HCEC 1CT (cell line): ENCODE measurements around the gene DYNC1H1.

Experiments used
- DNase-seq: peaks from one replicate; pipeline ENCODE4 v3.0.0-alpha.2; 2017

Gene DYNC1H1

DNA sequence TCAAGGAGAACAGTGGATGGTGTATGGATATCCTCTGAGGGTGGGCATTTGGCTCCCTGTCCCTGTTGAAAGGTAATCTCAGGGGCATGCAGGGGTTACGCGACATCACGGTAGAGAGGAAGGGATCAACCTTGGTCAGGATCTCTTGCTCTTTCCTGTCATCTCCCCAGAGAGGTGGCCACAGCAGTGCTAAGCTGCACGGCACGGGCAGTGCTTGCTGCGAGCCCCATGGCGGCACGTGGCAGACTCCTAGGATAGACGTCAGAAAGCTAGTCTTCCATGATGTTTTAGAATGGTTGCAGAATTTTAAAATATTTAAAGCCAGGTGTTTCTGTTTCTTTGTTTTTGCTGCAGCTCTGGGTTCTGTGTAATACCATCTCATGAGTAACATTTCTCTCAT, 41.0 kb downstream of the DYNC1H1 start:
- no peak for DNase-seq

DNA sequence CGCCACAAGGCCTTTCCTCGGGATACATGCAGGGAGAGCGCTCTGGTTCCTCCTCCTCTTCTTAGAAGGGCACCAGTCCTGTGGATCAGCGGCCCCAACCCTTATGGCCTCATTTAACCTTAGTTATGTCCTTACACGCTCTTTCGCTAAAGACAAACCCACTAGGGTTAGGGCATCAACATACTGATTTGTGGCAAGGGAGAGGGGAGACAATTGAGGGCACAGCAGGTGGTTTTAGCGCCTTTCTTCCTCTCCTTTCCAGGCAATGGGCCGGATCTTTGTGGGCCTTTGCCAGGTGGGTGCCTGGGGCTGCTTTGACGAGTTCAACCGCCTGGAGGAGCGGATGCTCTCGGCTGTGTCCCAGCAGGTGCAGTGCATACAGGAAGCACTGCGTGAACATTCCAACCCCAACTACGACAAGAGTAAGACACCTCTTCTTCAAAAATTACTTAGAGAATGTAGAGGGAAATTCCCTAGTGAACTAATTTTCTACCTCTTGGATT, 43.6 kb downstream of the DYNC1H1 start:
- no peak for DNase-seq

DNA sequence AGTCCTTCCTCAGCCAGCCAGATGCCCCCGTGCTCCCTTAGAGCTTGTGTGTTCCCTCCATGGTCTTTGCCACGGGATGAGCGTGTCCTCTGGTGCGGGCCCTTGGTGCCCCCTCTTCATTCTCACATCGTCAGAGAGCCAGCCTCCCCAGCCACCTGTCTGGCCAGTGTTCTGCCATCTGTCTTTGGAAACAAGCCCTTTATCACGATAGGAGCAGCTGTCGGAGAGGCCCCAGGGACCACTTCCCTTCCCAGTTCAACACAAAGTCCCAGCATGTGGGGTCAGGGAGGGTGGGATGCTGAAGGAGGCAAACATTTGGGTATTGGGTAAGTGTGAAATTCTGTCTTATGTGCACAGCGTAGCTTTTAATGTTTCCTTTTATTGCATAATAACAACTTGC, 44.5 kb downstream of the DYNC1H1 start:
- DNase-seq = no peak

DNA sequence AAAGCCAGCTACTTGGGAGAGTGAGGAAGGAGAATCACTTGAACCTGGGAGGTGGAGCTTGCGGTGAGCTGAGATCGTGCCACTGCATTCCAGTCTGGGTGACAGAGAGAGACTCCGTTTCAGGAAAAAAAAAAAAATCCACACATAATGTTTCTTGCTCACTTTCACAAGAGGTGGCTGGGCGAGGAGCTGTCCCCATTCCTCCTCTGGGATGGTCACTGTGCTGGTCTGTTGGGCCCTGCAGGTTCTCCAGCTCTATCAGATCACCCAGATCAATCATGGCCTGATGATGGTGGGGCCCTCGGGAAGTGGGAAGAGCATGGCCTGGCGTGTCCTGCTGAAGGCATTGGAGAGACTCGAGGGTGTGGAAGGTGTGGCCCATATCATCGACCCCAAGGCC, 47.3 kb downstream of the DYNC1H1 start:
- no peak for DNase-seq

DNA sequence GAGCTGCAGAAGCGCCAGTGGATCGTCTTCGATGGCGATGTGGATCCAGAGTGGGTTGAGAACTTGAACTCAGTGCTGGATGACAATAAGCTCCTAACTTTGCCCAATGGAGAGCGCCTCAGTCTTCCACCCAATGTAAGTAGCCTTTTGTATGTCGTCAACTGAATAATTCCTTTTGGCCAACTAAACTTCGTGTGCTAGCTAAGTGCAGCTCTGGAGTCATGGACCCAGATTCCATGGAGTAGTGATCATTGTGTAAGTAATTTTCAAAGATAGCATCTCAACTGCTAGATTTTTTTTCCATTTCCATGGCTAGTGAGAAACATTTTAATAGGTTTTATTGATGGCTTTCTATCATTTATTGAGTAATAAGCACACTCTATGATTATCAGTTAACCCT, 48.0 kb downstream of the DYNC1H1 start:
- DNase-seq = no peak

DNA sequence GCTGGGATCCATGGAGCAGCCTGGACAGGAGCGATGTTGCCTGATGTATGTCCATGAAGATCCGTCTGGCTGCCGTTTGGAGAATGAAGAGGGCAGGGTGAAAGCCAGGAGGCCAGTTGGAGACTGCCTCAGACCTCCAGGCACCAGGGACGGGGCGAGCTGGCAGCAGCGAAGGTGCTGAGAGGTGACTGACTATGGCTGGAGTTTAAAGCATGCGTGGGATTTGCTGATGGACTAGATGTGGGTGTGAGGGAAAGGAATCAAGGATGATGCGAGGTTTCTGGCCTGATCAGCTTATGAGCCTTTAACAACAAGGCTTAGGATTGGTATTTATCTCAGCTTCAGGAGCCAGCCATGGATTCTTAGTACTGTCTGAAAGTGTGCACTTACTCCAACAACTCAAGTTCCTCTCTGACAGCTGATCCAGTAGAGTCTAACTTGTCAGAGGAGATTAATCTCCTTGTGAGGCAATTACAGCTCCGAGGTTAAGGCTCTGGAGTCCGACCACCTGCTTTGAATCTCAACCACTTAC, 49.4 kb downstream of the DYNC1H1 start:
- no peak for DNase-seq

DNA sequence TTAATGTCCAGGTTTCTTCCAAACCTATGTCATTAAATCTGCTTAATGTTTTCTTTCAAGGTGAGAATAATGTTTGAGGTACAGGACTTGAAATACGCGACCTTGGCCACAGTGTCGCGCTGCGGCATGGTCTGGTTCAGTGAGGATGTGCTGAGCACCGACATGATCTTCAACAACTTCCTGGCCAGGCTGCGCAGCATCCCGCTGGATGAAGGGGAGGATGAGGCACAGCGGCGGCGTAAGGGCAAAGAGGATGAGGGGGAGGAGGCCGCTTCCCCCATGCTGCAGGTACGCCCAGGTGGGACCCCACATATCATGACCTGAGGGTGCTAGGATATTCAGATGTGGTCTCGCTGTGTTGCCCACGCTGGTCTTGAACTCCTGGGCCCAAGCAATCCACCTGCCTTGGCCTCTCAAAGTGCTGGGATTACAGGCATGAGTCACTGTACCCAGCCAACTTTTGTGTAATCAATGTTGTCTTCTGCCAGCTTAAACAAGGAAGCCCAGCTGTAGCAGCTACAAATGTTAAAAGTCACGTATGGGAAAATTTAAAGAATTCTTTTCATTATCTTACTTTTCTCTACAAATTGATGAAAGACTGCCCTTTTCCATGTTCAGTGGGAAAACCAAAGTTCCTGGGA, 50.8 kb downstream of the DYNC1H1 start:
- DNase-seq = peak; percentile 5

DNA sequence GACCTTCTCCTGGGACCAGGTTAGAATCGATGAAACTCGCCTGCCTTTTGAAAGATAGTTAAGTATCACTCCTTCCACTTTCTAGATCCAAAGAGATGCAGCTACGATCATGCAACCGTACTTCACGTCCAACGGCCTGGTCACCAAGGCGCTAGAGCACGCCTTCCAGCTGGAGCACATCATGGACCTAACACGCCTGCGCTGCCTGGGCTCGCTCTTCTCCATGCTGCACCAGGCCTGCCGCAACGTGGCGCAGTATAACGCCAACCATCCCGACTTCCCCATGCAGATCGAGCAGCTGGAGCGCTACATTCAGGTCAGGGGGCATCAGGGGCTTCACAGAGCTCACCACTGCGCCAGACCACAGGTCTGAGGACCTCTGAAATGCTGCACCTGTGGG, 51.4 kb downstream of the DYNC1H1 start:
- DNase-seq = no peak

DNA sequence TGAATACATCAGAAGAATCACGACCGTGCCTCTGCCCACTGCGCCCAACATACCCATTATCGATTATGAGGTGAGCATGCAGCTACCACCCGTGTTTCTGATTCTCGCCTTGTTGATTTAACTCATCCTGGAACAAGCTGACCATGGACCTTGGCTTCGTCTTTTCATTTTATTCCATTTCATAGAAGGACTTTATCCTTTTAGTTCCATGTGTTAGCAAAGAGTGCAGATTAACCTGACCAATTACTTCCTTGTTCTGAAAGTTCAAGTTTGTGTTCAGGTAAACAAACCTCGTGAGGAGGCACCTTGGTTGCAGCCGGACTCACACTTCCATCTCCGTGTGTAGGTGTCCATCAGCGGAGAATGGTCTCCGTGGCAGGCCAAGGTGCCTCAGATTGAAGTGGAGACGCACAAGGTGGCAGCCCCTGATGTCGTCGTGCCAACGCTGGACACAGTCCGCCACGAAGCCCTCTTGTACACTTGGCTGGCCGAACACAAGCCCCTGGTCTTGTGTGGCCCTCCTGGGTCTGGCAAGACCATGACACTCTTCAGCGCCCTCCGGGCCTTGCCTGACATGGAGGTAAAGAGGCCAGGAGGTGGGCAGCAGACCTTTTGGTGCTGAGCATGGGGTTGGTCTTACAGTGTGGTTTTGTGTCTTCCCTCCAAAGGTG, 52.2 kb downstream of the DYNC1H1 start:
- DNase-seq = no peak

DNA sequence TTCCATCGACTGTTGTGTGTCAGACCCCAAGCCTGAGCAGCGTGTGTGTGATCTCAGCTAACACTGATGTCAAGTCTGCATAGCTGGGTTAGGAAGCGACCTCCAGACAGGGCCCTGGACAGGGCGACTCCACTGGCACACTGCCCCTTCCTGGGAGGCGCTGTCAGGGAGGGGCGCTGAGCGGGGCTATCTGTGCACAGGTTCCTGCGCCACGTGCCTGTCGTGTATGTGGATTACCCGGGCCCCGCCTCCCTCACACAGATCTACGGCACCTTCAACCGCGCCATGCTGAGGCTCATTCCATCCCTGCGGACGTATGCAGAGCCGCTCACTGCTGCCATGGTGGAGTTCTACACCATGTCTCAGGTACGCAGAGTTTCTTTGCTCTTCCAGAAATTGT, 53.9 kb downstream of the DYNC1H1 start:
- no peak for DNase-seq

DNA sequence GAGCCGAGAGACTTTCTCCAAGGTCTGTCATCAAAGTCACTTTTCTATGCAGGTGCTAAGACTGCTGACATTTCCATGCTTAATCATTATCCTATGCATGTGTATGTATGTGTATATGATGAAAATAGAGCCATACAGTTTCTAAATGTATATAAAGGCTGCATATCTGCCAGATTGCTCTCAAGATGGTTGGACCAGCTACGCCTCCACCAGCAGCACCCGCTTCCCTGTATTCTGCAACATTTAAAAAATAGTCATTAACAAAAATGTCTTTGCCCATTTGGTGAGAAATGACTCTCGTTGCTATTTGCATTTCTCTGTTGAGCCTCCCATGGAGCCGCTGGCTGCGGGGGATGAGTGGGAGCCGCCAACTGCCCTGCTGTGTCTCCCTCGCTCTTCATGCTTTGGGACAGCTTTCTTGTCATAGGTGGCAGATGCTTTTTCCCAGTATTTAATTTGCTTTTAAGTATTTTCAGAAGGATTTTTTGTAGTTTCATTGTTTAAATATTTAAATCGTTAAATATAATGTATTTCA, 54.7 kb downstream of the DYNC1H1 start:
- no peak for DNase-seq

DNA sequence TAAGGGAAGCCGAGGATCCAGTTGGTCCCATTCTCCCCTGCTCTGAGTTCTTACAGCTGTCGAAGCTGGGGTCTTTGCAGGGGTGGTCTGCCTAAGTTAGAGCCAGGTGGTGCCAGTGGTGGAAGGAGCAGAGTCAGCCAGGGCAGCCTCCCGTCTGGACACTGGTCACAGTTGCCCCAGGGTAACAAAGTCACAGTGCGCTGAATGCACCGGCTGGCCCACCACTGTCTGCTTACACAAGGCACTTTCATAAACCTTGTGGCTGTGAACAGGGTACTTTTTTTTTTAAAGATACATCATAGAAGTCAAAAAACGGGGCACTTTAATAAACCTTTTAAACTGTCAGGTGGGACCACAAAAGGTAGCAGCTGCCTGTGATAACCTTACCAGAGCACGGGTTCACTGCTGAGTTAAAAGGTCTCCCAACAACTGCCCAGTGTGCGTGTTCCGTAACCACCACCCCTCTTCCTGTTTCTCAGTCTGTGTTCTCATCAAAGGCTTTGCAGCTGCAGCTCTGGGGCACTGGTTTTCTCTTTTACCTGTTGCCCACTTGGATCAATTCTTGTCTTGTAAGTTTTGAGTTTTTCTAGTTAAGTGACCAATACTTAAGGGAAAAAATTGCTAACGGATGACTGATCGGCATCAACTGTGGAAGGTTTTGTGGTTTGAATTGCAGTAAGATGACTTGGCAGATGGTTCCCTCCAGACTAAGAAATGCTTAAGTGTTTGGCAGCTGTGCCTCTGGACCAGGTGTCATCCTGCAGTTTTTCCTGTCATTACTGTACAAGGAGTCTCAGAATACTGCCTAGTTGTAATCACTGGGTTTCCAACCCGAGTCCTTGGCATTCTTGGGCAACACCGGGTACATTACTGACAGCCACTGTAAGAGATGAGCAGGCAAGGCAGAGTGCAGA, 55.9 kb downstream of the DYNC1H1 start:
- DNase-seq = peak; percentile 93

DNA sequence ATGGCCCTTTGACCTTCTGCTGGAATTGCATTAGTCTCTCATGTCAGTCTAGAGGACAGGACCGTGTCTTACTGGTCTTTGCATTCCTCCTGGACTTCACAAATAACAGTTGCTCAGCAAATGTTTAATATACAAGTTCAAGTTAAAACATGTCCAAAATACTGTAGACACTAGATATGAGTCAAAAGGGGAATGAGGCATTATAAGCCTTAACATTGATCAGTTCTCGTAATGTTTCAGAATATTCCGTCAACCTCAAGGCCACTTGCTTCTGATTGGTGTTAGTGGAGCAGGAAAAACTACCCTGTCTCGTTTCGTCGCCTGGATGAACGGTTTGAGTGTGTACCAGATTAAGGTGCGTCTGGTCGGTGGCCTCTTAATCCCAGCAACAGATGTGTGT, 62.6 kb downstream of the DYNC1H1 start:
- no peak for DNase-seq

DNA sequence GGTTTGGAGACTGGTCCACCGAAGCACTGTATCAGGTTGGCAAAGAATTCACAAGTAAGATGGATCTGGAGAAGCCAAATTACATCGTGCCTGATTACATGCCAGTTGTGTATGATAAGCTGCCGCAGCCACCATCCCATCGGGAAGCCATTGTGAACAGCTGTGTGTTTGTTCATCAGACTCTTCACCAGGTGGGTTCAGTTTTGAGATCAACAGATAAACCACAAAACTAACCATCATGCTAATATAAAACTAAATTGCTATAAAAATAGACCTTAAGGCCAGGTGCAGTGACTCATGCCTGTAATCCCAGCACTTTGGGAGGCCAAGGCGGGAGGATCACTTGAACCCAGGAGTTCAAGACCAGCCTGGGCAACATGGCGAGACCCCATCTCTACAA, 63.6 kb downstream of the DYNC1H1 start:
- DNase-seq = no peak

DNA sequence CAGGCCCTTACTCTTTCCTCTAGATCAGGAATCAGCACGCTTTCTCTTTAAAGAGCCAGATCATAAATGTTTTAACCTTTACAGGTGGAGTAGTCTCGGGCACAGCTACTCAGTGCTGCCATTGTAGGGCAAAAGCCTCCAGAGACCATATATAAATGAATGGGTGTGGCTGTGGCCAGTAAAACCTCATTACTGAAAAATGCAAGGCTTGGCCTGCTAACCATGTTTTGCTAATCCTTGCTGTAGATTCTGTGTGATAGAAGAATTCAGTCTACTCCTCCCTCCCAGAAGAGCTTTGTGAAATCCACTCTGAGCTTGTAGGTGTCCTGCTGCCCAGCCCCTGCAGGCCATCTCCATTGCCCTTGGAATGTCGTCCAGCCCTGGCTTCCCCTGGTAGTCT, 64.4 kb downstream of the DYNC1H1 start:
- peak; percentile 73 for DNase-seq

DNA sequence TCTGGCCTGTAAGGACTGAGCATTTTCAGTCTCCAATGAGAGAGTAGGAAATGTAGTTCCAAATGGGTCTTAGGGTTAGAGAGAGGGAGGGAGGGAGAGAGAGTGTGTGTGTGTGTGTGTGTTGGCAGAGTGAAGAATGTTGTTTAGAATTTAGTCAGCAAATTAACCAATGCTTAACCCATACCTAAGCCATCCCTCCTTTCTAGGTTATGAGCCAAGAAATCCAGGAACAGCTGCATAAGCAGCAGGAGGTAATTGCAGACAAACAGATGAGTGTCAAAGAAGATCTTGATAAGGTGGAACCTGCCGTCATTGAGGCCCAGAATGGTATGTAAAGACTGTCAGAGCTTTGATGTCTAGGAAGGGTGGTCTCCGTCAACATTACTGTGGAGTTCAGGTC, 65.6 kb downstream of the DYNC1H1 start:
- DNase-seq = peak; percentile 9

DNA sequence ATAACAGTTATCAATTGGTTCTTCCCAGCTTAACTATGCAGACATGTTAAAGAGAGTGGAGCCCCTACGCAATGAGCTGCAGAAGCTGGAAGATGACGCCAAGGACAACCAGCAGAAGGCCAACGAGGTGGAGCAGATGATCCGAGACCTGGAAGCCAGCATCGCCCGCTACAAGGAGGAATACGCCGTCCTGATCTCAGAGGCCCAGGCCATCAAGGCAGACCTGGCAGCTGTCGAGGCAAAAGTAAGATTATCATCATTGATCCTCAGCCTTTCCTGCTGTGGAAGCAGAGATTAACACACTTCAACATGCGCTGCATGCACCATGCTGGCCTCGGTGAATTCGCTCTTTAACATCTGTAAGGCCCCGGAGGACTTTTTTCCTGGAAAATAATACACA, 68.9 kb downstream of the DYNC1H1 start:
- DNase-seq = no peak

DNA sequence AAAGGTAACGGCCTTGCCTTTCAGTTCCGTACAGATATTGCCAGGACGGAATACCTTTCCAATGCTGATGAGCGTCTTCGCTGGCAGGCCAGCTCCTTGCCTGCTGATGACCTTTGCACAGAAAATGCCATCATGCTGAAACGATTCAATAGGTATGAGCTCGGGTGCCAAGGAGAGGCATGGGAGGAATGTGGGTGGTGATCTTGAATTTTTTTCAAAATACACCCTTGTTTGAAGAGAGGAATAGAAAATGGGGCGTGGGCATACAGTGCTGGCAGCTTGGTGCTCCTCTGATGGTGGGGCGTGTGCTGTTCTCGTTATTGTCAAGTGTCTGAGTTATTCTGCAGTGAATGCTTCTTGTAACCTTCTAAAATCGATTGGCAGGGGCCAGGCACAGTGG, 69.9 kb downstream of the DYNC1H1 start:
- DNase-seq = no peak

DNA sequence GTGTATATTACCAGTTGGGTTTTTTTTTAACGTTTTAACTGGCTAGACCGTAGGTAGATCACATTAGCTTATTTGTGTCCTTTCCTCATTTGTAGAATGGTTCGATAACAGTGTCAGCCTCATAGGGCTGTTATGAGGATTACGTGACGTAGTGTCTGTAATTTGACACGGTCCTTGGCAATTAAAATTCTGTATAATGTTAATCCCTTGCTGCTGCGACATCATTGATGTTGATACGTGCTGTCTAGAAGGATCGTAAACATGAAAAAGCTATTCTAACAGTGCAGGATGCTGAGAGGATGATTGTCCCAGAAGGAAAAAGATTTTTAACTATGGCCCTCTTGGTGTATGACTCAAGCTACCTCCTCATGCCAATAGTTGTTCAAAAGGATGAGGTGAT, 71.5 kb downstream of the DYNC1H1 start:
- no peak for DNase-seq

DNA sequence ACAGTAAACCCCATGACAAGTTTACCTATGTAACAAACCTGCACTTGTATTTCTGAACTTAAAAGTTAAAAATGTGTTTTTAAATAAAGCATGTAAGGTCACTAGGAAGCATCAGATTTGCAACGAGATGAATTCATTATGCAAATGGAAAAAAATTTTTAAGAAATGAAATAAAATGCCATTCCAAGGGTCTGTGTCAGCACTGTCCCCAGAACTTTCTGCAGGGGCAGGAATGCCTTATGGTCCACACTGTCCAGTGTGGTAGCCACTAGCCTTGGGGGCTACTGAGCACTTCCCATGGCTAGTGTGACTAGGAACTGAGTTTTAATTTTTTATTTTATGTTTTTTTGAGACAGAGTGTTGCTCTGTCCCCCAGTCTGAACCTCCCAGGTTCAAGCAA, 73.3 kb downstream of the DYNC1H1 start:
- no peak for DNase-seq

DNA sequence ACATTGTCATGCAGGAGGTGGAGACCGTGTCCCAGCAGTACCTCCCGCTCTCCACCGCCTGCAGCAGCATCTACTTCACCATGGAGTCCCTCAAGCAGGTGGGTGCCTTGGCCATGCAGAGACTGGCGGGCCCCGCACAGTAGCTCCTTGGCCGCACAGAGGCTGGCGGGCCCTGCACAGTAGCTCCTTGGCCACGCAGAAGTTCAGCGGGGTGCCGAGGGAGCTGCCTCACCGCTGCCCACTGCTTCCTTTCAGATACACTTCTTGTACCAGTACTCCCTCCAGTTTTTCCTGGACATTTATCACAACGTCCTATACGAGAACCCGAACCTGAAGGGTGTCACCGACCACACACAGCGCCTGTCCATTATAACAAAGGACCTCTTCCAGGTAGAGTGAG, 74.8 kb downstream of the DYNC1H1 start:
- DNase-seq = no peak

DNA sequence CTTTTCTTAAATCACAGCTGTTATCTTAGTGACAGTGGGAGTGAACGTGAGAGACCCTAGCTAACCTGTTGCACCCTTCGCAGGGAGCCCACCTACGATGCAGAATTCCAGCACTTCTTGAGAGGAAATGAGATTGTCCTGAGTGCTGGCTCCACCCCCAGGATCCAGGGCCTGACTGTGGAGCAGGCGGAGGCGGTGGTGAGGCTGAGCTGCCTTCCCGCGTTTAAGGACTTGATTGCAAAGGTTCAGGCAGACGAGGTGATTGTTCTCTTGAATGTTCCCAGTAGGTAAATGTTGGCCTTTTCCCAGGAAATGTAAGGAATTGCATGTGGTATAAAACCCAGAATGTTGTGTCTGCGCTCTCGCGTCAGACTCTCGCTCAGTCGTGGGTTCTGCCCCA, 75.8 kb downstream of the DYNC1H1 start:
- DNase-seq = no peak

DNA sequence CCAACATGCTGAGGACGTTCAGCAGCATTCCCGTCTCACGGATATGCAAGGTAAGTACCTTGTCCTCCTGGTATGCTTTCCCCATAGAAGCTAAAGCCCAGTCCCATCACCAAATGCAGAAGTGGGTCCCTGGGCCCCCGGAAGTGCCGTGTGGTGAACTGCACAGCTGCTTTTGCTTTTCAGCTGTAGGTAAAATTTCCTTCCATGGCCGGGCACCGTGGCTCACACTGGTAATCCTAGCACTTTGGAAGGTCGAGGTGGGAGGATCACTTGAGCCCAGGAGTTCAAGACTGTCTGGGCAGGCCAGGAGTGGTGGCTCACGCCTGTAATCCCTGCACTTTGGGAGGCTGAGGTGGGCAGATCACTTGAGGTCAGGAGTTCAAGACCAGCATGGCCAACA, 78.3 kb downstream of the DYNC1H1 start:
- DNase-seq = no peak
